Dermis blood vessel endothelial cell (primary cell): ENCODE data around the gene FCGBP. TPM values are rescaled to one million over a fixed set of nuclear protein-coding genes. Genes with fewer than 3 reads are reported as not detected.
"Not testable (repeated sequence)": the region's sequence is repeated elsewhere in the genome, so short reads cannot be mapped to it uniquely, and the experiment has no call there.

Source experiments
- DNase-seq: peaks from one replicate; pipeline ENCODE4 v3.0.0; 2010
- total RNA-seq: library from RNA; depleted of rRNA; stranded (reverse); fragments of >200 nt; gene quantifications from 2 replicates; pipeline ENCODE4 v1.2.3, GENCODE V29; 2014

Gene FCGBP
- total RNA-seq: 0.17 and 0.74 TPM in 2 replicates

GRCh38 chr19:39934584-39935363, at the start of gene FCGBP:
FCGBP (minus strand) TSS chr19:39934634.
- DNase-seq: no peak

- no peak for DNase-seq
These were observed 49.4 kb upstream of the FCGBP start for GRCh38 chr19:39983695-39984300.

- DNase-seq: no peak
These were observed 48.4 kb upstream of the FCGBP start for GRCh38 chr19:39982883-39983282.

GRCh38 chr19:39974377-39975155, 40.1 kb upstream of the FCGBP start:
- no peak for DNase-seq

GRCh38 chr19:39971380-39972035, 37.1 kb upstream of the FCGBP start:
- DNase-seq: peak; percentile 32

- DNase-seq: peak; percentile 100
These were observed 36.4 kb upstream of the FCGBP start, which contains the start of gene PSMC4 for GRCh38 chr19:39970675-39971379. PSMC4 (plus strand) TSS chr19:39971165; CDS start chr19:39971203, 38 bp downstream.

GRCh38 chr19:39970425-39970674, 35.9 kb upstream of the FCGBP start:
- no peak for DNase-seq

GRCh38 chr19:39969681-39970424, 35.4 kb upstream of the FCGBP start:
- DNase-seq: no peak

- no peak for DNase-seq
These were observed 34.8 kb upstream of the FCGBP start for GRCh38 chr19:39969266-39969665.

- DNase-seq: no peak
These were observed 34.4 kb upstream of the FCGBP start for GRCh38 chr19:39968789-39969188.

- no peak for DNase-seq
These were observed 33.1 kb upstream of the FCGBP start for GRCh38 chr19:39967561-39967960.

GRCh38 chr19:39966617-39967016, 32.2 kb upstream of the FCGBP start:
- no peak for DNase-seq

- no peak for DNase-seq
These were observed 29.5 kb upstream of the FCGBP start for GRCh38 chr19:39963898-39964297.

- not testable (repeated sequence) for DNase-seq
These were observed 25.0 kb upstream of the FCGBP start for GRCh38 chr19:39959407-39959806.

GRCh38 chr19:39958942-39959341, 24.5 kb upstream of the FCGBP start:
- DNase-seq: not testable (repeated sequence)

- DNase-seq: not testable (repeated sequence)
These were observed 23.5 kb upstream of the FCGBP start for GRCh38 chr19:39957886-39958285.

GRCh38 chr19:39953915-39954314, 19.5 kb upstream of the FCGBP start:
- no peak for DNase-seq

- peak; percentile 18 for DNase-seq
These were observed 17.3 kb upstream of the FCGBP start for GRCh38 chr19:39951686-39952085.

- DNase-seq: no peak
These were observed 16.7 kb upstream of the FCGBP start for GRCh38 chr19:39951065-39951650.

GRCh38 chr19:39949026-39949747, 14.8 kb upstream of the FCGBP start:
- DNase-seq: no peak

GRCh38 chr19:39946532-39946931, 12.1 kb upstream of the FCGBP start:
- DNase-seq: no peak
